ENCODE results near the gene NOL8.

DNA sequence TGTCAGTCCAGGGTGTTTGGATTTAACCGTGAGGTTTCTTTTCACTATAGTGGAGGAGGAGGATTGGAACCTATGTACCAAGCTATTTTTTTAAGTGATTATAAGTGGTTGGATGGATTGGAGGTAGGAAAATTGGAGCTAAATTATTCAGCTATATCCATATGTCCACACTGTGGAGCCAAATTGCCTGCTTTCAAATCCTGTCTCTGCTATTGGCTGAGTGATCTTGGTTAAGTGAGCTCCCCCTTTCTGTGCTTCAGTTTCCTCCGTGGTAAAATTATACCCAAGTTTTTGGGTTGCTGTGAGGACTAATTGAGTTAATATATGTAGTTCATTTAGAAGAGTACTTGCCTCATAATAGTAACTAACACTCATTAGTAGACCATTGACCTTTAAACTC lies 3.1 kb upstream of the NOL8 start:
- no peak for TF ChIP-seq POLR2A (IDR thresholded peaks at IDR 0.05)
- TF ChIP-seq, protein P1, sequence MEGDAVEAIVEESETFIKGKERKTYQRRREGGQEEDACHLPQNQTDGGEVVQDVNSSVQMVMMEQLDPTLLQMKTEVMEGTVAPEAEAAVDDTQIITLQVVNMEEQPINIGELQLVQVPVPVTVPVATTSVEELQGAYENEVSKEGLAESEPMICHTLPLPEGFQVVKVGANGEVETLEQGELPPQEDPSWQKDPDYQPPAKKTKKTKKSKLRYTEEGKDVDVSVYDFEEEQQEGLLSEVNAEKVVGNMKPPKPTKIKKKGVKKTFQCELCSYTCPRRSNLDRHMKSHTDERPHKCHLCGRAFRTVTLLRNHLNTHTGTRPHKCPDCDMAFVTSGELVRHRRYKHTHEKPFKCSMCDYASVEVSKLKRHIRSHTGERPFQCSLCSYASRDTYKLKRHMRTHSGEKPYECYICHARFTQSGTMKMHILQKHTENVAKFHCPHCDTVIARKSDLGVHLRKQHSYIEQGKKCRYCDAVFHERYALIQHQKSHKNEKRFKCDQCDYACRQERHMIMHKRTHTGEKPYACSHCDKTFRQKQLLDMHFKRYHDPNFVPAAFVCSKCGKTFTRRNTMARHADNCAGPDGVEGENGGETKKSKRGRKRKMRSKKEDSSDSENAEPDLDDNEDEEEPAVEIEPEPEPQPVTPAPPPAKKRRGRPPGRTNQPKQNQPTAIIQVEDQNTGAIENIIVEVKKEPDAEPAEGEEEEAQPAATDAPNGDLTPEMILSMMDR (IDR thresholded peaks at IDR 0.05): no peak

All from testis (tissue), 2 donors.